SK-N-SH (cell line): ENCODE data around the gene MARVELD1. TPM values are rescaled to one million over a fixed set of nuclear protein-coding genes. Genes with fewer than 3 reads are reported as not detected.

Experiments used
- CTCF ChIA-PET: fragments of 300-600, 350-600 bp; formaldehyde crosslinking; extraction: SDS; loops from one replicate; lab custom pipeline; 2021; lab: Yijun Ruan, JAX
- POLR2A ChIA-PET: fragments of 350-600 bp; sonication (Branson Sonifier 250); formaldehyde crosslinking; extraction: SDS; loops from one replicate; lab custom pipeline; 2020; ENCODE audit warnings: antibody characterized with exemption, inconsistent platforms; lab: Yijun Ruan, JAX
- DNase-seq: peaks from one replicate; pipeline ENCODE4 v3.0.0; 2012
- H2AFZ ChIP-seq: fragments of 200-600 bp; sonication (generic); 2 replicates; pipeline ENCODE4 v1.8.1; 2016; ENCODE audit warnings: antibody characterized with exemption, mild to moderate bottlenecking, low read depth
- H3F3A ChIP-seq: fragments of 200-600 bp; sonication (generic); replicated peaks from 2 replicates; pipeline ENCODE3; 2016; ENCODE audit warnings: antibody characterized with exemption, mild to moderate bottlenecking; ENCODE audit not compliant: insufficient read depth
- H3K27ac ChIP-seq, 2 experiments: fragments of 200-500 bp in 1 of 2; fragments of 200-600 bp in 1 of 2; sonication (Bioruptor generic) in 1 of 2; sonication (generic), shearing (Covaris generic) in 1 of 2; 2 replicates each; pipeline versions ENCODE4 v1.5.1 to v1.6.1; 2014 to 2016; ENCODE audit warnings: low read depth in 2 of 2, inconsistent platforms in 1 of 2, low read length in 1 of 2, mild to moderate bottlenecking in 1 of 2, mixed read lengths in 1 of 2
- H3K27me3 ChIP-seq: fragments of 200-600 bp; sonication (generic), shearing (Covaris generic); 2 replicates; pipeline ENCODE4 v1.6.1; 2016; ENCODE audit warnings: mixed run types; ENCODE audit not compliant: insufficient read depth
- H3K36me3 ChIP-seq, 2 experiments: fragments of 200-500 bp in 1 of 2; fragments of 200-600 bp in 1 of 2; sonication (Bioruptor generic) in 1 of 2; sonication (generic) in 1 of 2; replicated peaks in 1 of 2; 2 replicates each; pipeline versions ENCODE3 to v1.5.1; 2014 to 2016; ENCODE audit warnings: low read length in 1 of 2, mild to moderate bottlenecking in 1 of 2; ENCODE audit not compliant: insufficient read depth in 2 of 2, control insufficient read depth in 1 of 2
- H3K4me1 ChIP-seq, 2 experiments: fragments of 200-500 bp in 1 of 2; fragments of 200-600 bp in 1 of 2; sonication (Bioruptor generic) in 1 of 2; sonication (generic), shearing (Covaris generic) in 1 of 2; 2 replicates each; pipeline versions ENCODE4 v1.5.1 to v1.6.1; 2014 to 2016; ENCODE audit warnings: low read depth in 1 of 2, low read length in 1 of 2, mixed run types in 1 of 2; ENCODE audit not compliant: insufficient read depth in 2 of 2, control insufficient read depth in 1 of 2
- H3K4me2 ChIP-seq: fragments of 200-600 bp; sonication (generic), shearing (Covaris generic); 2 replicates; pipeline ENCODE4 v1.6.1; 2017; ENCODE audit warnings: mixed run types
- H3K4me3 ChIP-seq, 2 experiments: fragments of 200-500 bp in 1 of 2; fragments of 200-600 bp in 1 of 2; sonication (Bioruptor generic) in 1 of 2; sonication (generic), shearing (Covaris generic) in 1 of 2; 2 replicates each; pipeline versions ENCODE4 v1.5.1 to v1.8.1; 2014 to 2016; ENCODE audit warnings: low read depth in 2 of 2, inconsistent platforms in 1 of 2, low read length in 1 of 2, mild to moderate bottlenecking in 1 of 2, mixed read lengths in 1 of 2, moderate library complexity in 1 of 2
- H3K79me2 ChIP-seq: fragments of 200-600 bp; sonication (generic); 2 replicates; pipeline ENCODE4 v1.8.1; 2017; ENCODE audit warnings: mild to moderate bottlenecking; ENCODE audit not compliant: insufficient read depth
- H3K9ac ChIP-seq: fragments of 200-600 bp; sonication (generic); 2 replicates; pipeline ENCODE4 v1.6.1; 2017; ENCODE audit warnings: mixed run types
- H3K9me2 ChIP-seq: fragments of 200-600 bp; sonication (generic); 2 replicates; pipeline ENCODE4 v1.6.1; 2017; ENCODE audit warnings: mixed run types
- H3K9me3 ChIP-seq: fragments of 200-600 bp; sonication (generic); 2 replicates; pipeline ENCODE4 v1.6.1; 2017; ENCODE audit warnings: mixed run types, mild to moderate bottlenecking, moderate library complexity
- H4K20me1 ChIP-seq: fragments of 200-600 bp; sonication (generic); 2 replicates; pipeline ENCODE4 v1.6.1; 2017; ENCODE audit warnings: mild to moderate bottlenecking, mixed run types; ENCODE audit not compliant: insufficient read depth
- ELF1 ChIP-seq: IDR thresholded peaks from 2 replicates; pipeline ENCODE4 v1.4.0; 2012
- EP300 ChIP-seq, 2 experiments: IDR thresholded peaks; 2 replicates each; pipeline versions ENCODE4 v1.4.0 to v1.6.1; 2012; ENCODE audit warnings: borderline replicate concordance in 1 of 2, low read depth in 1 of 2, low read length in 1 of 2
- EZH2phosphoT487 ChIP-seq: fragments of 200-600 bp; sonication (generic); IDR thresholded peaks from 2 replicates; pipeline ENCODE4 v1.6.1; 2017; ENCODE audit warnings: low read depth, mixed run types, mild to moderate bottlenecking, antibody characterized with exemption, moderate library complexity, borderline replicate concordance
- FOXJ3 ChIP-seq: sonication (generic); formaldehyde crosslinking; IDR thresholded peaks from 2 replicates; pipeline ENCODE4 v1.5.1; 2020; ENCODE audit warnings: mild to moderate bottlenecking, missing genetic modification reagents
- MXI1 ChIP-seq: IDR thresholded peaks from 2 replicates; pipeline ENCODE4 v1.6.1; 2012; ENCODE audit warnings: mild to moderate bottlenecking, low read depth, low read length, improper control_type of control experiment
- NRF1 ChIP-seq: IDR thresholded peaks from 2 replicates; pipeline ENCODE4 v1.6.1; 2012; ENCODE audit warnings: low read depth, mild to moderate bottlenecking, low read length
- PBX3 ChIP-seq: IDR thresholded peaks from 2 replicates; pipeline ENCODE4; 2012
- POLR2AphosphoS5 ChIP-seq: IDR thresholded peaks from 2 replicates; pipeline ENCODE4 v1.6.1; 2012; ENCODE audit warnings: low read depth, low read length
- RAD21 ChIP-seq: IDR thresholded peaks from 2 replicates; pipeline ENCODE4 v1.6.1; 2012; ENCODE audit warnings: mild to moderate bottlenecking, low read length
- REST ChIP-seq: IDR thresholded peaks from 2 replicates; pipeline ENCODE4 v1.6.1; 2012; ENCODE audit warnings: mild to moderate bottlenecking, low read depth, low read length, moderate library complexity
- RFX5 ChIP-seq: IDR thresholded peaks from 2 replicates; pipeline ENCODE4 v1.6.1; 2012; ENCODE audit warnings: mild to moderate bottlenecking, improper control_type of control experiment, low read length
- SIN3A ChIP-seq: IDR thresholded peaks from 2 replicates; pipeline ENCODE4 v1.6.1; 2012; ENCODE audit warnings: low read depth, mild to moderate bottlenecking, low read length, moderate library complexity, borderline replicate concordance
- SMC3 ChIP-seq: IDR thresholded peaks from 2 replicates; pipeline ENCODE4 v1.6.1; 2012; ENCODE audit warnings: low read depth, low read length, improper control_type of control experiment
- WGBS: methylation state at CpG from one replicate; pipeline ENCODE4 v1.1.6; 2017; ENCODE audit warnings: low lambda C conversion rate; 5-methylcytosine and 5-hydroxymethylcytosine counted together
- polyA plus RNA-seq, 3 experiments: library from polyadenylated mRNA; depleted of rRNA; stranded (reverse); fragments of >200 nt; gene quantifications; 2 replicates each; pipeline ENCODE4 v1.2.3, GENCODE V29; 2012
- TF ChIP-seq, protein P1 (sequence below): fragments of 150-350 bp; IDR thresholded peaks from 2 replicates; pipeline ENCODE4 v1.6.1; 2017; ENCODE audit warnings: antibody characterized with exemption, low read length, low read depth, borderline replicate concordance

MARVELD1 gene
- polyA plus RNA-seq, 1 of the 3 experiments (the other 2 are of a cell fraction), result 53.0 TPM

DNA sequence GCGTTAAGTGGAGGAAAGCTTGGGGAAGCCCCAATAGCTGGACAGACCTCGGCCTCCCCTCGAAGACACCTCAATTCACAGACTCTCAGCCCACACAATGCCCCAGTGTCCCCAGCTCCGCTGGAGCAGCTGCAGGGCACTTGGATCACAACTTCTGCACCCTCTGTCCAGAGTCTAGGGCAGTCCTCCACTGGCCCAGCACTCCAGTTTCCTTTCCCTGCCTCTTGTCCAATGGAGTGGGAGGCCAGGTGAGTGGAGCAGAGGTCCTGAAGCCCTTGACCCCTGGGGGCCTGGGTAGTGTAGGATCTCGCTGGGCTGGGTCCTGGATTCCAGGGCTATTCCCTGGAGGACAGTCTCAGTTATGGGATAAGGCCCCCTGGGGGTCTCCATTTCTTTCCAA, 46.4 kb downstream of the MARVELD1 start:
- H3K9me2 ChIP-seq, result no peaks in the 10 kb centered on the region
- H3K79me2 ChIP-seq, result no peaks in the 10 kb centered on the region
- no peaks in the 10 kb centered on the region for H4K20me1 ChIP-seq
- ChIA-PET CTCF (interaction anchor here (0.6 to 13.8 kb wide), 26 partner anchors 11 to 284 kb away, joined by 3 to 162 read pairs (median 5); partner anchors contain the start of gene SFRP5), POLR2A (no interaction called here)
- no peak overlapping the region for H2AFZ ChIP-seq
- H3K27ac ChIP-seq, result peak overlapping the region in 1 of 2 experiments; percentile 2; a peak in 1 of 4 replicates
- no peak overlapping the region for H3K9ac ChIP-seq
- H3K4me2 ChIP-seq, result no peak overlapping the region
- H3K9me3 ChIP-seq, result no peaks in the 10 kb centered on the region
- H3K36me3 ChIP-seq, result peaks cover 7 to 57% of the 10 kb centered on the region in 2 experiments
- TF ChIP-seq NRF1, result no peak
- TF ChIP-seq EP300 (IDR thresholded peaks at IDR 0.05; ENCODE audit: borderline replicate concordance in 1 of 2, low read depth in 1 of 2, low read length in 1 of 2), result no peak
- no peak for TF ChIP-seq PBX3
- no peak for TF ChIP-seq RFX5
- TF ChIP-seq, protein P1, sequence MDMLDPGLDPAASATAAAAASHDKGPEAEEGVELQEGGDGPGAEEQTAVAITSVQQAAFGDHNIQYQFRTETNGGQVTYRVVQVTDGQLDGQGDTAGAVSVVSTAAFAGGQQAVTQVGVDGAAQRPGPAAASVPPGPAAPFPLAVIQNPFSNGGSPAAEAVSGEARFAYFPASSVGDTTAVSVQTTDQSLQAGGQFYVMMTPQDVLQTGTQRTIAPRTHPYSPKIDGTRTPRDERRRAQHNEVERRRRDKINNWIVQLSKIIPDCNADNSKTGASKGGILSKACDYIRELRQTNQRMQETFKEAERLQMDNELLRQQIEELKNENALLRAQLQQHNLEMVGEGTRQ, result no peak
- TF ChIP-seq FOXJ3, result no peak
- TF ChIP-seq SMC3, result no peak
- H3F3A ChIP-seq, result no peaks in the 10 kb centered on the region
- H3K4me1 ChIP-seq, result peaks cover 0 to 6% of the 10 kb centered on the region in 2 experiments; a peak in 1 of 4 replicates
- no peak for DNase-seq
- 100% methylated on average over 1 of the region's 5 CpGs for WGBS
- no peaks in the 10 kb centered on the region for H3K27me3 ChIP-seq
- H3K4me3 ChIP-seq, result no peak overlapping the region

DNA sequence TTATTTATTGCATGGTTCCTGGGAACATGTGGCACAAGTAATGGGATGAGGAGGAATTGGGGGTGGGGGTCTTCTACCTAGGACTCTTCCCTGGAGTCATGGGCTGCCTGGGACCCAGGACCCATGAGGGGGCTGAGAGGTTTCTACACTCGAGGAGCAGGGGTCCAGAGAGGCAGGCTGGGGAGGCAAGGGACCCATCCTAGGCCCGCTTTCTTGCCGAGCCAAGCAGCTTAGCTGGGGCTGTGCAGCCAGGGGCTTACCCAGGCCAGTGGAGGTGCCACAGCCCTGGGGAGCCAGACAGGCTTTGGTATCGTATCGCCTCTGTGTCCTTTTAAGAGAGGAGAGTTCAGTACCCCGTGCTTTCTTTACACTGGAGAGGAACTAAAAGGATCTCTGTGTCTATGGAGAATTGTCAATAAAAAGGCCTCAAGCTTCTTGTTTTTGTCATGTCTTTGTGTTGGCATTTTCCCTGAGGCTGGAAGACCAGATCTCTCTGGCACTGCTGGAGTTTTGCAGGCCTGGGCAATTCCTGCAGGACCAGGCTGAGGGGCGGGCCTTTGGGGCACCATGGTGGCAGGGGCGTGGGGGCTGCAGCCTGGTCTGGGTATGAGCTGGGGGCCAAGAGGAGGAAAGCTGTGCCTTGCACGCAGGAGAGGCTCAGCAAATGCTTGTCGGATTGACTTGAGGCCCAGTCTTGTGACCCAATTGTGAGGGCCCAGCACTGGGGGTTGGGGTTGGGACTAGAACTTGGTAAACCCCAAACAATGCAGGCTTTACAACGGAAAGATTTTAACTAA, 47.1 kb downstream of the MARVELD1 start:
- Histone ChIP-seq H2AFZ (no peak overlapping the region), H3K27me3 (no peaks in the 10 kb centered on the region), H3F3A (no peaks in the 10 kb centered on the region), H3K36me3 (peaks cover 4 to 50% of the 10 kb centered on the region in 2 experiments), H3K4me3 (no peak overlapping the region), H3K4me2 (no peak overlapping the region), H3K79me2 (no peaks in the 10 kb centered on the region), H3K4me1 (peaks cover 0 to 6% of the 10 kb centered on the region in 2 experiments; a peak in 1 of 4 replicates), H3K9me3 (no peaks in the 10 kb centered on the region), H4K20me1 (no peaks in the 10 kb centered on the region), H3K9ac (no peak overlapping the region), H3K9me2 (no peaks in the 10 kb centered on the region), H3K27ac (no peak overlapping the region)
- ChIA-PET CTCF (interaction anchor here (0.6 to 13.8 kb wide), 23 partner anchors 11 to 281 kb away, joined by 3 to 162 read pairs (median 5); partner anchors contain the start of gene SFRP5), POLR2A (interaction anchor here (0.5 kb wide), 1 partner anchor 10 kb away, joined by 5 read pairs; no protein-coding TSS in a partner anchor)
- WGBS, result 97% methylated on average over 8 of the region's 11 CpGs
- no peak for DNase-seq
- no peak for TF ChIP-seq ELF1
- no peak for TF ChIP-seq NRF1
- TF ChIP-seq EZH2phosphoT487, result no peak
- TF ChIP-seq REST, result no peak
- no peak for TF ChIP-seq SIN3A
- TF ChIP-seq MXI1, result no peak
- TF ChIP-seq, protein P1, result no peak
- TF ChIP-seq FOXJ3, result no peak
- no peak for TF ChIP-seq EP300 (IDR thresholded peaks at IDR 0.05; ENCODE audit: borderline replicate concordance in 1 of 2, low read depth in 1 of 2, low read length in 1 of 2)
- TF ChIP-seq POLR2AphosphoS5, result no peak
- TF ChIP-seq PBX3, result no peak
- no peak for TF ChIP-seq RAD21
